Kidney (tissue), 14 donors: ENCODE measurements around the gene ZNF525. TPM values are rescaled to one million over a fixed set of nuclear protein-coding genes. Genes with fewer than 3 reads are reported as not detected.

Source experiments
- DNase-seq, 5 donors: peaks; one replicate each; pipeline ENCODE4 v3.0.0-alpha.2; 2013 to 2020
- FAIRE-seq: peaks from 2 replicates; lab custom pipeline; 2012; peaks lifted over from hg19 to GRCh38; lab: Jason Lieb, UNC
- H3K27ac ChIP-seq, 2 donors: one replicate each; pipeline ENCODE4 v1.7.0; 2013; ENCODE audit warnings: low read depth in 2 of 2, low read length in 2 of 2, inconsistent platforms in 1 of 2
- H3K27me3 ChIP-seq: one replicate; pipeline ENCODE4 v1.7.1; 2013; ENCODE audit warnings: low read length, inconsistent platforms; ENCODE audit not compliant: control insufficient read depth, insufficient read depth
- H3K36me3 ChIP-seq, 3 donors: one replicate each; pipeline versions ENCODE4 v1.7.0 to v1.7.1; 2013; ENCODE audit warnings: low read length in 3 of 3, control low read depth in 1 of 3, inconsistent platforms in 1 of 3; ENCODE audit not compliant: insufficient read depth in 3 of 3, control insufficient read depth in 2 of 3
- H3K4me1 ChIP-seq, 3 donors: one replicate each; pipeline versions ENCODE4 v1.7.0 to v1.7.1; 2013; ENCODE audit warnings: low read length in 3 of 3, inconsistent platforms in 1 of 3, low read depth in 1 of 3; ENCODE audit not compliant: control insufficient read depth in 2 of 3, insufficient read depth in 2 of 3
- H3K4me3 ChIP-seq, 3 donors: one replicate each; pipeline versions ENCODE4 v1.7.0 to v1.8.1; 2013; ENCODE audit warnings: low read length in 3 of 3, control low read depth in 1 of 3, inconsistent platforms in 1 of 3
- H3K9ac ChIP-seq, 3 donors: one replicate each; pipeline versions ENCODE4 v1.7.0 to v1.7.1; 2013; ENCODE audit warnings: low read length in 3 of 3, control low read depth in 1 of 3, inconsistent platforms in 1 of 3
- H3K9me3 ChIP-seq, 3 donors: one replicate each; pipeline versions ENCODE4 v1.7.0 to v1.7.1; 2013; ENCODE audit warnings: low read length in 3 of 3, control low read depth in 1 of 3, inconsistent platforms in 1 of 3; ENCODE audit not compliant: control insufficient read depth in 2 of 3, insufficient read depth in 1 of 3
- CTCF ChIP-seq: IDR thresholded peaks from 3 replicates; pipeline ENCODE4 v1.5.1; 2012; ENCODE audit warnings: mild to moderate bottlenecking, moderate library complexity, borderline replicate concordance; ENCODE audit not compliant: insufficient read depth; ENCODE audit errors: extremely low read depth
- intact Hi-C: fragments of 100-400 bp; cut with DNase I; formaldehyde crosslinking; loops from one replicate; pipeline ENCODE4 v1.11.1; 2022
- polyA plus RNA-seq: library from polyadenylated mRNA; stranded (reverse); fragments of 350-450 nt; fragmentation: Illumina TruSeq; extraction: RNeasy Lipid Tissue Mini Kit (QIAGEN cat#74804); gene quantifications from one replicate; pipeline ENCODE4 v1.2.3, GENCODE V29; 2014; ENCODE audit warnings: low read depth, low replicate concordance; ENCODE audit not compliant: insufficient read depth
- total RNA-seq: library from RNA; stranded (reverse); fragmentation: NEBNext Ultra II Directional; extraction: Animal tissue kit (Norgen Biotek cat#: 25700); gene quantifications from one replicate; pipeline ENCODE4 v1.2.1, GENCODE V29; 2021
- donor health status: control.
- donor health status: control.
- donor health status: control.
- donor health status: control.
- donor health status: control.
- donor health status: DM: yes; HTN: yes; CAD: no.
- donor health status: Normal renal cell carcinoma (clear cell type).

The ZNF525 gene
- total and polyA plus RNA-seq, 2 donors from 2014 or later: 3.9 to 17.2 TPM

DNA sequence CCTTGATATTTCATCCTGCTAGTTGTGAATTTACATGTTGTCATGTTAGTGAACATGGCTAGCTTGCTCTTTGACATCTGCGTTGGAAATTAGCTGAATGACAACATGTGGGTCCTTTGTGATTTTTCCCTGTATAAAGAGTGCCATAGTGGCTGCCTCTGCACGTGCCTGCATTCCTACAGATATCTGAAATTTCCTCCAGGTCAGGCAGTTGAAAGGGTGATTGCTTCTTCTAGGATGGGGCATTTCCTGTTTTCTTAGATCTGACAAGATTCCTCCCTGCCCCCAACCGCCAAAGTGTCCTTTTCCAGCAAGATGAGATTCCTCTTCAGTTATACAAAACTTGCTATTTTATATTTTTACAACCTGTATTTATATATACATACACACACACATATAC, 8.8 kb downstream of the ZNF525 start:
- Histone ChIP-seq H3K9me3 (peaks cover 0 to 4% (median 0%) of the 10 kb centered on the region in 3 donors), H3K4me3 (no peak overlapping the region), H3K9ac (no peak overlapping the region), H3K27me3 (no peaks in the 10 kb centered on the region), H3K4me1 (no peaks in the 10 kb centered on the region), H3K36me3 (peaks cover 0 to 12% (median 0%) of the 10 kb centered on the region in 3 donors), H3K27ac (no peak overlapping the region)
- intact Hi-C loops: no loop called here
- DNase-seq (no peak), FAIRE-seq (no peak)
- no peak for TF ChIP-seq CTCF

DNA sequence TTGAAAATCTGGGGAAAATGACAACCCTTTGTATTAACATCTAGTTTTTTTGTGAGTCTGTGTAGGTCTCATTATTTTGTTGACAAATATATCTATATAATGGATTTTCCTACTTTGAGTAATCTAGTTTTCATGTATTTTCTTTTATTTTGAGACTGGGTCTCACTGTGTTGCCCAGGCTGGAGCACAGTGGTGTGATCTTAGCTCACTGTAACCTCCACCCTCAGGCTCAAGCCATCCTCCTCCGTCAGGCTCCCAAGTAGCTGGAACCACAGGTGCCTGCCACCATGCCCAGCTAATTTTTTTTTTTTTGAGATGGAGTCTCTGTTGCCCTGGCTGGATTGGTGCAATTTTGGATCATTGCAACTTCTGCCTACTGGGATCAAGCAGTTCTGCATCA, 9.2 kb downstream of the ZNF525 start:
- intact Hi-C loops: no loop called here
- Histone ChIP-seq H3K27me3 (no peaks in the 10 kb centered on the region), H3K36me3 (peaks cover 0 to 16% (median 0%) of the 10 kb centered on the region in 3 donors), H3K27ac (no peak overlapping the region), H3K4me3 (no peak overlapping the region), H3K9ac (no peak overlapping the region), H3K9me3 (peaks cover 0 to 4% (median 0%) of the 10 kb centered on the region in 3 donors), H3K4me1 (no peaks in the 10 kb centered on the region)
- no peak for TF ChIP-seq CTCF
- FAIRE-seq: no peak
- DNase-seq: no peak

DNA sequence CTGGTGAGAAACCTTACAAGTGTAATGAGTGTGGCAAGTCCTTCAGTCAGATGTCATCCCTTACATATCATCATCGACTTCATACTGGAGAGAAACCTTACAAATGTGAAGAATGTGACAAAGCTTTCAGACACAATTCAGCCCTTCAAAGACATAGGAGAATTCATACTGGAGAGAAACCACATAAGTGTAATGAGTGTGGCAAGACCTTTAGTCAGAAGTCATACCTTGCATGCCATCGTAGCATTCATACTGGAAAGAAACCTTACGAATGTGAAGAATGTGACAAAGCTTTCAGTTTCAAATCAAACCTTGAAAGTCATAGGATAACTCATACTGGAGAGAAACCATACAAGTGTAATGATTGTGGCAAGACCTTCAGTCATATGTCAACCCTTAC, 15.9 kb downstream of the ZNF525 start:
- Histone ChIP-seq H3K27ac (no peak overlapping the region), H3K27me3 (no peaks in the 10 kb centered on the region), H3K9ac (no peak overlapping the region), H3K36me3 (peaks cover 2 to 24% (median 5%) of the 10 kb centered on the region in 3 donors), H3K9me3 (peaks cover 0 to 32% (median 9%) of the 10 kb centered on the region in 3 donors), H3K4me3 (no peak overlapping the region), H3K4me1 (no peaks in the 10 kb centered on the region)
- TF ChIP-seq CTCF: no peak
- intact Hi-C loops: no loop called here
- FAIRE-seq: no peak
- DNase-seq: no peak

- Histone ChIP-seq H3K9me3 (peaks cover 0 to 18% (median 3%) of the 10 kb centered on the region in 3 donors), H3K27ac (no peak overlapping the region), H3K4me3 (no peak overlapping the region), H3K4me1 (no peaks in the 10 kb centered on the region), H3K9ac (no peak overlapping the region), H3K36me3 (no peaks in the 10 kb centered on the region), H3K27me3 (no peaks in the 10 kb centered on the region)
- DNase-seq: no peak
- no peak for TF ChIP-seq CTCF
- intact Hi-C loops: no loop called here
- FAIRE-seq: no peak
Observed at GRCh38 chr19:53388168-53388567, 22.7 kb downstream of the ZNF525 start.
